ENCODE measurements around the gene IGFL3.

Gene IGFL3

GRCh38 chr19:46076031-46076880, 48.2 kb downstream of the IGFL3 start:
- DNase-seq: no peak

GRCh38 chr19:46073268-46073922, 51.1 kb downstream of the IGFL3 start:
- no peak for DNase-seq
